ENCODE measurements around the gene PKHD1.

PKHD1 gene

DNA sequence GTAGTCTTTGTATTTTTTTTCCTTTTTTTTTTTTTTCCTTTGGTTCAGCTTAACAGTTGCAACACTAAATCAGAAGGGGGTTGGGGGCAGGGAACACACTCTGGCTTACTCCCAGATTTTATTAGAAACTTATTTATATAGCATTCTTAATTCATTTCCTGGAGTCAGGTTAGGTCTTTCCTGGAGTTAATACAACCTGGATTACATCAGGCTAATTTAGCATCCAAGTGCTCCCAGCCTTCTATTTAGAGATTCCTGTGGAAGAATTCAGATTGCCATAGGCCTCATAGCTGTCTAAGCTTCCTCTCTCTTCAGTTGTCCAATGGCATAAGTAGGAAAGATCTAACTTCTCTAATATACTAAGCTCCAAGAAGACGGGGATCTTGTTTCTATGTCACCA, 35.8 kb upstream of the PKHD1 start:
- TF ChIP-seq, protein P1, sequence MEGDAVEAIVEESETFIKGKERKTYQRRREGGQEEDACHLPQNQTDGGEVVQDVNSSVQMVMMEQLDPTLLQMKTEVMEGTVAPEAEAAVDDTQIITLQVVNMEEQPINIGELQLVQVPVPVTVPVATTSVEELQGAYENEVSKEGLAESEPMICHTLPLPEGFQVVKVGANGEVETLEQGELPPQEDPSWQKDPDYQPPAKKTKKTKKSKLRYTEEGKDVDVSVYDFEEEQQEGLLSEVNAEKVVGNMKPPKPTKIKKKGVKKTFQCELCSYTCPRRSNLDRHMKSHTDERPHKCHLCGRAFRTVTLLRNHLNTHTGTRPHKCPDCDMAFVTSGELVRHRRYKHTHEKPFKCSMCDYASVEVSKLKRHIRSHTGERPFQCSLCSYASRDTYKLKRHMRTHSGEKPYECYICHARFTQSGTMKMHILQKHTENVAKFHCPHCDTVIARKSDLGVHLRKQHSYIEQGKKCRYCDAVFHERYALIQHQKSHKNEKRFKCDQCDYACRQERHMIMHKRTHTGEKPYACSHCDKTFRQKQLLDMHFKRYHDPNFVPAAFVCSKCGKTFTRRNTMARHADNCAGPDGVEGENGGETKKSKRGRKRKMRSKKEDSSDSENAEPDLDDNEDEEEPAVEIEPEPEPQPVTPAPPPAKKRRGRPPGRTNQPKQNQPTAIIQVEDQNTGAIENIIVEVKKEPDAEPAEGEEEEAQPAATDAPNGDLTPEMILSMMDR (conservative IDR thresholded peaks at IDR 0.05; ENCODE audit: control insufficient read depth, insufficient read depth, low read depth, low read length), result no peak
- DNase-seq (ENCODE audit: low read depth), result no peak
- H3K4me3 ChIP-seq (ENCODE audit: control insufficient read depth, low read depth, low read length), result no peak overlapping the region

DNA sequence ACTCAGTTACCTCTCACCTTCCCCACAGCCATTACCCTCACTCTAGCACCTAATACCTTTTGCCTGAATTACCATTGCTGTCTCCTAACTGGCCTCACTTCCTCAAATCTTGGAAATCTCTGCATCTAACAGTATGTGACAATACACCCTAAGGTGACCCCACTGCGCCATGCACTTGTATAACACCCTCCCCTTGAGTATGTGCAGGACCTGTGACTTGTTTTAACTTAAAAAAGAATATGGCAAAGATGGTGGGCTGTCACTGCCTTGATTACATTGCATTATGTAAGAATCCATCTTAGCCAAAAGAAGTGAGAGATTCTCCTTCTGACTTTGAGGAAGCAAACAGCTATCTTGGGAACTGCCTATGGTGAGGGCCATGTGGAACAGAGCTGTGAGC, 29.9 kb upstream of the PKHD1 start:
- TF ChIP-seq, protein P1 (conservative IDR thresholded peaks at IDR 0.05; ENCODE audit: control insufficient read depth, insufficient read depth, low read depth, low read length), result no peak
- DNase-seq (ENCODE audit: low read depth), result no peak

DNA sequence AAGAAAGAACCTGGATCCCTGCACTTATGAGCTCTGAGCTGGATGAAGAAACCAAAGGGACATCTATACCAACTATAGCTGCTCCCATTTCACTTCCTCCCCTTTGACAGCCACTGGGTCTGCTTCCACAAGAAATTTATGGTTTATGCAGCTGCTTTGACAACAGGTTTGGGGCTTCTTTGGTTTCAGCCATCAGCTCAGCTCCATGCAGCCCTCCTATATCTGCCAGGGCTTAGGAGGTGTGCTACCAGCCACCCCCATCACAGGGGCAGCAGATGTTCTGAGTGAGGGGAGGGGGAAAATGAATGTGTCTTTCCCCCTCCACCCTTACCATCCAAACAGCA, 29.2 kb upstream of the PKHD1 start:
- no peak overlapping the region for H3K4me3 ChIP-seq (ENCODE audit: control insufficient read depth, low read depth, low read length)
- DNase-seq (ENCODE audit: low read depth), result no peak
- TF ChIP-seq, protein P1 (conservative IDR thresholded peaks at IDR 0.05; ENCODE audit: control insufficient read depth, insufficient read depth, low read depth, low read length), result no peak

More for the DNA sequence above, 29.9 kb upstream of the PKHD1 start:
- H3K4me3 ChIP-seq (ENCODE audit: control insufficient read depth, low read depth, low read length), result no peak overlapping the region

DNA sequence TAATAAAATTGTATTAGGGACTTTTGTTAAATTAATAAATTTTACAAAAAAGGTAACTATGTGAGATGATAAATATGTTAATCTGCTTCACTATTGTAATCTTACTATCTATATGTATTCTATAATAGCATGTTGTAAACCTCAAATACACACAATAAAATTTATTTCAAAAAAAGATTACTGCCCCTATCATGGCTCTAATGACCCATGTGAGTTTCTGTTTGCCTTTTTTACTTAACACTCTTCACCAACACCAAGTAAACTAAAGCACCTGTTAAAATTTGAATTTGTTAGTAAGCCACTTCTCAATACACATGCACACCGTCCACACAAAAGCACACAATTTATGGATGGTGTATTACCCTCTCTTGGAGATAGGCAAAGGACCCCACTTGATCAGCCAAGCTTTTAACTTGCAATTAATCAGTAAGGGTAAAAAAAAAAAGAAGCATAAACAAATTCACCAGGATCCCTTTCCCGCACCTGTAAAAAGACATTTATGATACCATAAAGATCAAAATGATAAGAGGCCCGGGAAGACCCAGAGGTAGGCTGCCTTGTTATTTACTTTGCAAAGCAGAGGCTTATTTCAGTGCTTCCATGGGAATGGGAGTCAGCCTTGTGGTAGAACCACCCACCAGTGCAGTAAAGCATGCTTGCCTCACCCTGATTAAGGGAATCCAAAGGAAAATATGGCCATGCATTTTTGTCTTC, 28.6 kb upstream of the PKHD1 start:
- H3K4me3 ChIP-seq (ENCODE audit: control insufficient read depth, low read depth, low read length), result no peak overlapping the region
- DNase-seq (ENCODE audit: low read depth), result no peak
- TF ChIP-seq, protein P1 (conservative IDR thresholded peaks at IDR 0.05; ENCODE audit: control insufficient read depth, insufficient read depth, low read depth, low read length), result no peak

DNA sequence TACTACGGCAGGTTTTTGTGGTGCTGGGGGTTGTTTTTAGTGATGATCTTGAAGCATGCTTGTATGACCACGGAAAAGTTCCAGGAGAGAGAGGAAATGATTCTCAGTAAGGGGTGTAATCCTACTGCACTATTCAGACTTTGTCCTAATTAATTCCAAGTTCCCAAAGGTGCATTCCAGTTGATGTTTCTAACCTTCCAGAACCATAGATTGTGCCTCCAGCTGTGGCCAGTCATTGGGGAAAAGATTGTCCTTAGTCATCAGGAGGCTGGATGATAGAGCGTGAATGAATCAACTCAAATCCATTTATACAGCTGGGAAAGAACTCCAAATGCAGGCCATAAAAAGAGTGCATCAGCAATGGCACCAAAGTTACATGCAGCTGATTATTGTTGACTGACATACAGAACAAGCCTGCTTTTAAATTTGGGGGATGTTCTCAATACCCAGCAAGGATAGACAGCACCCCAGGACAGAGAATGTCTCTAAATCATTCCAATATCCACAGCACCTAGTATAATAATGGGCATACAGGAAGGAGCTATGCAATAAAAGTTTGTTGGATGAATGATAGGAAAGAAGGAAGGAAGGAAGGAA, 27.8 kb upstream of the PKHD1 start:
- TF ChIP-seq, protein P1 (conservative IDR thresholded peaks at IDR 0.05; ENCODE audit: control insufficient read depth, insufficient read depth, low read depth, low read length), result no peak
- DNase-seq (ENCODE audit: low read depth), result no peak
- no peak overlapping the region for H3K4me3 ChIP-seq (ENCODE audit: control insufficient read depth, low read depth, low read length)

DNA sequence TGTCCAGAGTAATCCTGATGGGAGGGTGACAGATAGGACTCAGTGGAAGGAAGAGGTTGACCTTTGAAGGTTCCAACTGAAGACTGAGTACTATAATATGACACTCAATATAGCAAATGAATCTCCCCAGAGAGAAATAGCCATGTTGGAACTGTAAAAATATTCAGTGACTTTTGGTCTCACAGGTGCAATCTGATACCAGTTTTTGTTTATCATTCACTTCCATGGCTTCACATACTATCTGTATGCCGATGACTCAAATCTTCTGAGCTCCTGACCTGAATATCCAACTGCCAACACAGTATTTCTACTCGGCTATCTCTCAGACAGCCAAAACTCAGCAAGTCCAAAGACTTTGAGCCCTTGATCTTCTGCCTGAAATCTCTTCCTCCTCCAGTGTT, 21.8 kb upstream of the PKHD1 start:
- TF ChIP-seq, protein P1 (conservative IDR thresholded peaks at IDR 0.05; ENCODE audit: control insufficient read depth, insufficient read depth, low read depth, low read length), result no peak
- no peak for DNase-seq (ENCODE audit: low read depth)
- no peak overlapping the region for H3K4me3 ChIP-seq (ENCODE audit: control insufficient read depth, low read depth, low read length)

All from fibroblast of mammary gland (primary cell).